Activated naive CD8-positive, alpha-beta T cell treated with anti-CD3 and anti-CD28 coated beads, Interleukin-2, amount 10 ng/mL, durations not matched to agents 7 days and 5 days (primary cell): ENCODE measurements around the gene THOC1. TPM values are rescaled to one million over a fixed set of nuclear protein-coding genes. Genes with fewer than 3 reads are reported as not detected.
A peak's percentile ranks its signal among the peaks of the same experiment; 100 is the strongest.

ENCODE experiments used
- ATAC-seq: fragments of 150-1000 bp; cut with Tn5 transposase; one replicate; pipeline ENCODE4 v1.10.0; 2021; ENCODE audit warnings: low read depth, moderate library complexity
- POLR2A ChIA-PET: fragments of 350-600 bp; sonication (Branson Sonifier 250); formaldehyde crosslinking; loops from one replicate; lab custom pipeline; 2021; ENCODE audit warnings: antibody characterized with exemption; lab: Charles Lee
- DNase-seq: peaks from one replicate; pipeline ENCODE4 v3.0.0; 2021
- H3K27ac Mint-ChIP-seq: one replicate; pipeline ENCODE4 v1.8.0; 2022; ENCODE audit warnings: mild to moderate bottlenecking, mixed read lengths
- H3K27me3 Mint-ChIP-seq: one replicate; pipeline ENCODE4 v1.8.0; 2022; ENCODE audit warnings: mild to moderate bottlenecking, moderate library complexity, mixed read lengths
- H3K36me3 Mint-ChIP-seq: one replicate; pipeline ENCODE4 v1.8.0; 2021; ENCODE audit warnings: mild to moderate bottlenecking, mixed read lengths
- H3K4me1 Mint-ChIP-seq: one replicate; pipeline ENCODE4 v1.8.0; 2021; ENCODE audit warnings: mixed read lengths
- H3K4me3 Mint-ChIP-seq: one replicate; pipeline ENCODE4 v1.8.0; 2022; ENCODE audit warnings: mild to moderate bottlenecking, moderate library complexity, mixed read lengths
- H3K9me3 Mint-ChIP-seq: one replicate; pipeline ENCODE4 v1.8.0; 2021; ENCODE audit warnings: mixed read lengths
- total RNA-seq, 2 experiments: library from RNA; stranded (reverse); gene quantifications; one replicate each; pipeline ENCODE4 v1.2.3, GENCODE V29; 2021

THOC1 gene
- total RNA-seq, 2 experiments from 2014 or later = 52.1 to 54.8 TPM

DNA sequence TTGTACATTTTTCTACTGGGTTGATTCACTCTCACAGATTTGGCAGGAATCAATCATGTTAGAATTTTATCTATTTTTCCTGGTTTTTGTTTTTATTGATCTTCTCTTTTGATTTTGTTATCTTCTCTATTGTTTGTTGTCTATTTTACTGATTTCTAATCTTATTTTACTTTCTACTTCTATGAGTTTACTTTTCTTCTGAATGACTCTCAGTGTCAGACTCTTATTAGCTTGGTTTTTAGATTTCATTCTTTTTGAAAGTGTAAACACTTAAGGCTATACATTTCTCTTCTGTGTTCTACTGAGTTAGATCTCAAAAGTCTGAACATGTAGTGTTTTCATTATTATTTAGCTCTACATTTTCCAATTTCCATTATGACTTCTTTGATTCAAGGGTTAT is 47.1 kb downstream of the THOC1 start:
- no peaks in the 10 kb centered on the region for H3K27me3 Mint-ChIP-seq
- no peaks in the 10 kb centered on the region for H3K9me3 Mint-ChIP-seq
- no peak overlapping the region for H3K4me3 Mint-ChIP-seq
- POLR2A ChIA-PET = no interaction called here
- ATAC-seq (no peak), DNase-seq (no peak)
- peak overlapping the region; percentile 9 for H3K27ac Mint-ChIP-seq
- H3K36me3 Mint-ChIP-seq = peaks cover 34% of the 10 kb centered on the region
- peaks cover 5% of the 10 kb centered on the region for H3K4me1 Mint-ChIP-seq

DNA sequence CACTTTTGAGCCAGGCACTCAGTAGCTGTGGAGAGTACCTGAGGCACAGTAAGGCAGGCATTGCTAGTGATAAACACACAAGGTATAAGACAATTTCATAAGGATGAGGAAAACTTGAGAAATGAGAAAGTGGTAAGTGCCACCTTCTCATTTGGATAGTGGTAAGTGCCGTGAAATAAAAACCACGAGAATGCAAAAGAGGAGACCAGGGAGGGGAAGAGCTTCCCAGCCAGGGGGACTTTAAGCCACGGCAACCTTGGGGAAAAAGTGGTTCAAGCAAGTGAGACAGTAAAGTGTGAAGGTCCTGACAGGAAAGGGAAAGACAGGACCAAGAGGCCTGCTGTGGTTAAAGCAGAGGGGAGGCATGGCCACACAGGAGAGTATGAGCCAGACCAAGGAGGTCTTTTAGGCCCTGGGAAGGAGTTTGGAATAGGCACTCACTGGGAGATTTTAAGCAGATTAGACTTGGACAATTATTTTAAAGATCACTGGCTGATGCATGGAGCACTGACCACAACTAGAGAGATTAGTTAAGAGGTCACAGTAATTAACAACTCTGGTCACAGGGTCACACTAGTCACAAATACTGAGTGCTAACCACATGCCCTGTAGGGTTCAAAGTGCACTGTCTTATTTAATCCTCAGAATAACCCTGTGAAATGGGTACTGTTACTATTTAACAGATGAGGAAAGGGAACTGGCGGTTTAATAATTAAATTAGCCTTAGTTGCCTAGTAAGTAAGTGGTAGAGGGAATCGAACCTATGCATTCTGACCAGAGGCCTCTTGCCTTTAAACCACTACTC is 50.1 kb downstream of the THOC1 start:
- Mint-ChIP-seq H3K4me3 (no peak overlapping the region), H3K27ac (peak overlapping the region; percentile 70), H3K27me3 (no peaks in the 10 kb centered on the region), H3K4me1 (peaks cover 5% of the 10 kb centered on the region), H3K9me3 (no peaks in the 10 kb centered on the region), H3K36me3 (peaks cover 37% of the 10 kb centered on the region)
- ATAC-seq = no peak
- POLR2A ChIA-PET = no interaction called here
- no peak for DNase-seq

DNA sequence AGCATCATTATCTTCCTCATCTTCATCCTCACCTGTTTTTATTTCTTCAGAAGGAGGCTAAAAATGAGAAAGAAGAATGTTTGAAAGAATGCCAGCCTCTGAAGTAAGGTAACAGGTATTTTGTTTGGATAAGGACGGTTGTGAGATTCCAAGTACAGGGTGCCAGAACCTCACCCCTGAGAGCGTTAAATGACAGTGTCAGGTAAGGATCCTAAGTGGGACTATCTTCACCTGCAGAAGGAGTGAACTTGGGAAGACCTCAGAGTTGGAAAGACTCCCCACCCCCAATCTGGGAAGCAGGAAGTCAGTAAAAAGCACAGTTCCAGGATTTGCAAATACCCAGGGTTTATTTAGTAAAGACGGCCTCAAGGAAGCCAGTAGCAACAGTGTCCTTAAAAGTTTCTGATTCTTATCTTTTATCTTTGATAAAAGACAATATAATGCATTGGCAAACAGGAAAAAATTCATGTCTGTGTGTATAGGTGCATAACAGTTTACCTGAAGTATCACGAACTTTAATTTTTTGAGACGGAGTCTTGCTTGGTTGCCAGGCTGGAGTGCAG is 52.3 kb downstream of the THOC1 start:
- Mint-ChIP-seq H3K4me3 (no peak overlapping the region), H3K9me3 (no peaks in the 10 kb centered on the region), H3K27me3 (no peaks in the 10 kb centered on the region), H3K27ac (no peak overlapping the region), H3K36me3 (peaks cover 45% of the 10 kb centered on the region), H3K4me1 (peaks cover 3% of the 10 kb centered on the region)
- no peak for DNase-seq
- POLR2A ChIA-PET = interaction anchor here (0.5 kb wide), 1 partner anchor 31 kb away, joined by 3 read pairs; no protein-coding TSS in a partner anchor
- no peak for ATAC-seq

DNA sequence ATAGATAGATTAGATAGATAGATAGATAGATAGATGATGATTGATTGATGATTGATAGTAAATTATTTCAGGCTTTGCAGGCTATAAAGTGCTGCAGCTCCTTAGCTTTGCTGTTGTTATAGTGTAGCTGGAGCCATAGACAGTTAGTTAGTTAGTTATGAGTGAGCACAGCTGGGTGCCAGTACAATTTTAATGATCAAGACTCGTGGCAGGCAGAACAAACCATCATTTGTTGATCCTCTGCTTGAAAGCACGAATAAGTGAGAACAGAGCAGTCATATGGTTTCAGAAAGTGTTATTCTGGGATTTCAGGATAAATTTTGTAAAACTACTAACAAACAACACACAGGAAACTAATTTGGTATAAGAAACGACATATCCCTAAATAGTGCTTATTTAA is 53.9 kb downstream of the THOC1 start:
- Mint-ChIP-seq H3K36me3 (peaks cover 54% of the 10 kb centered on the region), H3K4me1 (peaks cover 7% of the 10 kb centered on the region), H3K27ac (no peak overlapping the region), H3K9me3 (no peaks in the 10 kb centered on the region), H3K4me3 (no peak overlapping the region), H3K27me3 (no peaks in the 10 kb centered on the region)
- no peak for ATAC-seq
- DNase-seq = no peak
- POLR2A ChIA-PET = no interaction called here

DNA sequence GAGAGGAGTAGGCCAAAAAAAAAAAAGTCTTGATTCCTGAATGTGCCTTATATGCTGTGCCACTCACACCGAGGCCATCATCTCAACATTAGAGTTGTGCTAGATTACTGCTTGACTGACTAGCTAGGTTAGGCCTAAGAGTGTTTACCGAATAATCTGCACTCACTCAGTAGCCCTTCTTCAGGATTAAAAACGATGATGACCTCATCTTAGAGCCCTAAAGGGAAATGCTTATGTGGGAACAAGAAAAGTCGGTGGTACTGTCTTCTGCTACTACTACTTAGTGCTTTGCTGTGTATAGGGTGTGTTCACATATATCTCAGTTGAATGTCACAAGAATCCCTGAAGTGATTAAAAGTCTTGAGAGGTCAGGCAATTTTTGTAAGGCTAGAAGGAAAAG is 54.3 kb downstream of the THOC1 start:
- DNase-seq (no peak), ATAC-seq (no peak)
- no peaks in the 10 kb centered on the region for H3K9me3 Mint-ChIP-seq
- peaks cover 7% of the 10 kb centered on the region for H3K4me1 Mint-ChIP-seq
- peaks cover 52% of the 10 kb centered on the region for H3K36me3 Mint-ChIP-seq
- POLR2A ChIA-PET = interaction anchor here (0.7 kb wide), 1 partner anchor 494 kb away, joined by 5 read pairs; no protein-coding TSS in a partner anchor
- no peaks in the 10 kb centered on the region for H3K27me3 Mint-ChIP-seq
- H3K4me3 Mint-ChIP-seq = no peak overlapping the region
- no peak overlapping the region for H3K27ac Mint-ChIP-seq

DNA sequence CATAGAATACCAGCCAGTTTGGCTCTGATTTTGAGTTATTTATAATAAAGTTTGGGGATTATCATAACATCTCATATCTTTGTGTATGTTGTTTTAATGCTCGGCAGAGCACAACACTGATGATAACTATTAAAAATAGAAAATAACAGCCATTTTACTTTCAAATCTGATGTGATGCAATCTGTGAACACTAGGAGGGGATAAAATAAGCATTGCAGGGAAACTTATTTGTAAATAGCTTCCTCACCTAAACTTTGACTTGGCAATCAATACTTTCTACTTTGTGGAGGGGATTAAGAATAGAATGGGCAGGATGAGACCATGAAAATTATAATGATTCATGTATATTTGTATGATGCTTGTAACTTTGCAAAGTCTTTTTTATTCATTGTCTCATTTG is 55.1 kb downstream of the THOC1 start:
- peaks cover 46% of the 10 kb centered on the region for H3K36me3 Mint-ChIP-seq
- ATAC-seq (no peak), DNase-seq (no peak)
- POLR2A ChIA-PET = interaction anchor here (0.7 kb wide), 1 partner anchor 495 kb away, joined by 5 read pairs; no protein-coding TSS in a partner anchor
- no peaks in the 10 kb centered on the region for H3K9me3 Mint-ChIP-seq
- no peaks in the 10 kb centered on the region for H3K27me3 Mint-ChIP-seq
- H3K4me1 Mint-ChIP-seq = peaks cover 7% of the 10 kb centered on the region
- no peak overlapping the region for H3K4me3 Mint-ChIP-seq
- no peak overlapping the region for H3K27ac Mint-ChIP-seq

DNA sequence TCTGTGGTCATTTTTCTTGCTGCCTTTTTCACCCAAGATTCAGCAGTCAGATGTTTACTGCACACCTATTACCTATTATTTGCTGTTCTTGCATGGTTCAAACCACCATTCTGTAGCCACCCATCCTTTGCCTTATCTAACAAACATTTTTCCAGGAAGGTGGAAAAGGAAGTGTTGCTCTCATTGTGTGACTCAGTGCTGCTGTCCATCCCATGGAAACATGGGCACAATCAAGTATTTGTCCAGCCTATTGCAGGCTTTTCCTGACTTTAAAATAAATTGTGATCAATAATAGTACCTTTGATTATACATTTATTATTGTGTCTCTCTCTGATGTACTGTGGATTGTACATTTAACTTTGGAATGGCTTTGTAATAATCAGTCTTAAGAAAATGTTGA is 56.3 kb downstream of the THOC1 start:
- peaks cover 5% of the 10 kb centered on the region for H3K4me1 Mint-ChIP-seq
- H3K9me3 Mint-ChIP-seq = no peaks in the 10 kb centered on the region
- POLR2A ChIA-PET = no interaction called here
- no peak overlapping the region for H3K4me3 Mint-ChIP-seq
- peaks cover 41% of the 10 kb centered on the region for H3K36me3 Mint-ChIP-seq
- ATAC-seq (no peak), DNase-seq (no peak)
- no peaks in the 10 kb centered on the region for H3K27me3 Mint-ChIP-seq
- H3K27ac Mint-ChIP-seq = no peak overlapping the region

DNA sequence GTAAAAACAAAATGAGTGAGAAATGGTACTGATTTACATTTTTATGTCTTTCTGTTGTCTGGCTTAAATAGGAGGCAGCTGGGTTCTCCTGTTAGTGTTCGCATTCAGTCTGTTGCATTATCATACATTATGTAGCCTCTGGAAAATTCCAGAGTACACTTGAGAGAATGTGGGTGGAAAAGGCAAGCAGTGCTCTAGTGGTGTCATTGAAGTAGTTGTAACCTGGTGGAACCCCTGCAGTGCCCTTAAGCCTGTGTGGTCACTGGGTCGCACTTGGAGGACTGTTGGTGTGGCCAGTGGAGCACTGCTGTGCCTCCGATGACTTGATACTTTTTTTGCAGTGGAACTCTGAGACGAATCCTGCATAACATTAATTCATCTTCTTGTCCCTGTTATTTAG is 57.1 kb downstream of the THOC1 start:
- peaks cover 5% of the 10 kb centered on the region for H3K4me1 Mint-ChIP-seq
- ATAC-seq = no peak
- no peak for DNase-seq
- POLR2A ChIA-PET = no interaction called here
- H3K36me3 Mint-ChIP-seq = peaks cover 48% of the 10 kb centered on the region
- no peak overlapping the region for H3K4me3 Mint-ChIP-seq
- no peaks in the 10 kb centered on the region for H3K9me3 Mint-ChIP-seq
- no peaks in the 10 kb centered on the region for H3K27me3 Mint-ChIP-seq
- H3K27ac Mint-ChIP-seq = no peak overlapping the region

DNA sequence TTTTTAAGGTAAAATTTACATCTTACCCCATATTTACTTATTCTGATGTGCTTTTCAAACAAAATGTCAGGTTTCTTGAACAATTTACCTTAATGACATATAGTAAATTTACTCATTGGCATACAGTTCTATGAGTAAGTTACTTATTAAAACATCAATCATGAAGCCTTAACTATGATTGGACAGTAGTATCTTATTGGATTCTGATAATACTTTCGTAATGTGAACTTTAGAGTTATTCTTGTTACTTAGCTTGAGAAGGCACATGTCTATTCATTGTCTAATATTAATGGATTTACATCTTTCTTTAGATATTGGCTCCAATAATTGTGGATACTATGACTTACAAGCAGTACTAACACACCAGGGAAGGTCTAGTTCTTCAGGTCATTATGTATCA is 57.8 kb downstream of the THOC1 start:
- Mint-ChIP-seq H3K9me3 (no peaks in the 10 kb centered on the region), H3K4me1 (peaks cover 5% of the 10 kb centered on the region), H3K4me3 (no peak overlapping the region), H3K27ac (no peak overlapping the region), H3K36me3 (peaks cover 53% of the 10 kb centered on the region), H3K27me3 (no peaks in the 10 kb centered on the region)
- POLR2A ChIA-PET = no interaction called here
- no peak for DNase-seq
- ATAC-seq = no peak

DNA sequence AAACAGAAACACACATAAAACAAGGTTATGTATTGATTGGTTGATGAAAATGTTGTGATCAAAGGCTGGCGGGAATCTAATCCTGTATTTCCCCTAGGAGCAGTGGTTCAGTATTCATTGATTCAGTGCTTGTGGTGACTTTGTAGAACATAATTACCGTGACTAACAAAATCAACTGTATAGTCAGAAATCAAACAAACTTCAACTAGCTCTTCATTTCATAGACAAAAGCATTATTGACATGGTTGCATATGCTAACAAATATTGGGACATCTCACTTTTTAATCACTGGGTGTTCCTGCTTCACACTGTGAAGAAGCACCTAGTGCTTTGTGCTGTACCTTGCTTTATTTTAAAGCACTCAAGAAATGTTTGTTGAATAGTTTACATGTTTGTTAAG is 68.1 kb downstream of the THOC1 start:
- Mint-ChIP-seq H3K4me1 (no peaks in the 10 kb centered on the region), H3K27ac (no peak overlapping the region), H3K4me3 (no peak overlapping the region), H3K9me3 (no peaks in the 10 kb centered on the region), H3K27me3 (no peaks in the 10 kb centered on the region), H3K36me3 (peaks cover 21% of the 10 kb centered on the region)
- ATAC-seq (no peak), DNase-seq (no peak)
- POLR2A ChIA-PET = no interaction called here

DNA sequence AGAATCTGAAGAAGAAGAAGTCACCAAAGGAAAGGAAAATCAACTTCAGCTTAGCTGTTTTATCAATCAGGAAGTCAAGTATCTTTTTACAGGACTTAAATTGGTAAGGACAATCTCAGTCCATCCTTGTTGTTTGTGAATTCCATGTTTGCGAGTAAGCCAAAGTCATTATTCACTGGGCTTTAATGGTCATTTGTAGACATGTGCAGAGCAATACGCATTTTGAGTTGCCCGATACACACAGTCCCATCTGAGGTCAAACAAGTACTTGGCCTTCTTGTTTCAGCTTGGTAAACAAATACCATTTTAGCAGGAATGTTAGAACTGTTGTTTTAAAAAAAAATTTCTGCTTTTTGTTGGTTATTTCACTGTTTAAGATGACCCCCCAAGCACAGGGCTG is 68.6 kb downstream of the THOC1 start:
- Mint-ChIP-seq H3K4me1 (no peaks in the 10 kb centered on the region), H3K9me3 (no peaks in the 10 kb centered on the region), H3K4me3 (no peak overlapping the region), H3K27me3 (no peaks in the 10 kb centered on the region), H3K36me3 (peaks cover 20% of the 10 kb centered on the region), H3K27ac (no peak overlapping the region)
- POLR2A ChIA-PET = no interaction called here
- ATAC-seq (no peak), DNase-seq (no peak)

DNA sequence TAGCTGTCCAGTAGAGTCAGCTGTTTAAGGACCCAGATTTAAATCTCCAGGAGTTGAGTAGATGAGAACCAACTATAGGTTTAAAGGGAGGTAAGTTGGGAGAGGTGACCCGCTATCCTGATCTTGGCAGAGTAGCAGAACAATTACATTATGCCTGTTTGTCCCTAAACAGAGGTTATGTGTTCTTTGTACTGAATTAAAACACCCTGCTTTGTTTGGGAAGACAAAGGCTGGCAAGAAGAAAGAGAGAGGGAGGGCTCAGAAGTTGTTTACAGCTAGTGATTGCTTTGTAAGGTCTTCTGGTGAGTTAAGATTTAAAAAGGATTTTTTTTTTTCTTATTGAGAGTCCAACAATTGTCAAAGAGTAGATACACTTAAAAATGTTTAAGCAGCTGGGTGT is 72.2 kb downstream of the THOC1 start:
- no peak for ATAC-seq
- Mint-ChIP-seq H3K27ac (no peak overlapping the region), H3K36me3 (peaks cover 16% of the 10 kb centered on the region), H3K9me3 (no peaks in the 10 kb centered on the region), H3K4me3 (no peak overlapping the region), H3K27me3 (no peaks in the 10 kb centered on the region), H3K4me1 (no peaks in the 10 kb centered on the region)
- DNase-seq = no peak
- POLR2A ChIA-PET = no interaction called here

DNA sequence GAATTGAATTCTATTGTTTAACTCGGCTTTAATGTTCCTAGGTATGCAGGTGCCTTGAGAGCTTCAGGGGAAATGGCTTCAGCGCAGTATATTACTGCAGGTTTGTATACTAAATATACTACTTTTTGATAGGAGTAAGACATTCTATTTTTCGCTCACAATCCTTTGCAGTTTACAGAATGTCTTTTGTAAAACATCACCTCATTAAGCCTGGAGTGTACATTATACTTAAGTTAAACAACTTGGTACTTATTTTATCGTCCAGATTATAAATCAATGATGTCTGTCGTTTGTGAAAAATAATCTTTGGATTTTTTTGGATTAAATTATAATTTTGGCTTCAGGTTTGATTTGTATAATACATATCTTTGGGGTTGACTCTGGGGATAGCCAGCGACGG is 75.0 kb downstream of the THOC1 start:
- peaks cover 13% of the 10 kb centered on the region for H3K36me3 Mint-ChIP-seq
- no peaks in the 10 kb centered on the region for H3K27me3 Mint-ChIP-seq
- DNase-seq (no peak), ATAC-seq (no peak)
- POLR2A ChIA-PET = no interaction called here
- no peaks in the 10 kb centered on the region for H3K4me1 Mint-ChIP-seq
- H3K4me3 Mint-ChIP-seq = no peak overlapping the region
- H3K9me3 Mint-ChIP-seq = no peaks in the 10 kb centered on the region
- no peak overlapping the region for H3K27ac Mint-ChIP-seq

DNA sequence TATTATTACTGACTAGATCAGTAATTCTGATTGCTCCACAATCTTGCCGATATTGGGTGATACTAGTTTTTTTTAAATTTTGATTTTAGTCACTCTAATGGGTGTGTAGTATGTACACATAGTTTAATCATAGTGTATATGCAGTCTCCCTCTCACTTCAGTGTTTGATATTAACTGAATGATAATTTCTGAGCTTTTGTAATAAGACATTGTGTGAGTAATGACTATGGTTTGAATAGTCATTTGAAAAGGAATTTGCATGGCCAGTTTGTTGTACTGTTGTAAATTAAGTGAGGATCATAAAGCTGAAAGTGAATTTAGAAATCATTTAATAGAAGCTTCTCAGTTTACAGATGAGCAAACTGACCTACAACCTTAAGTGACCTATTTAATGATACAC is 76.1 kb downstream of the THOC1 start:
- POLR2A ChIA-PET = no interaction called here
- DNase-seq (no peak), ATAC-seq (no peak)
- H3K4me1 Mint-ChIP-seq = peaks cover 2% of the 10 kb centered on the region
- peaks cover 9% of the 10 kb centered on the region for H3K36me3 Mint-ChIP-seq
- no peak overlapping the region for H3K4me3 Mint-ChIP-seq
- no peaks in the 10 kb centered on the region for H3K9me3 Mint-ChIP-seq
- no peak overlapping the region for H3K27ac Mint-ChIP-seq
- no peaks in the 10 kb centered on the region for H3K27me3 Mint-ChIP-seq
